HG02571 (cell line): ENCODE measurements around the gene TEX2.

Experiments
- ATAC-seq: cut with Tn5 transposase; IDR thresholded peaks from one replicate; pipeline ENCODE4 v1.9.1; 2021; ENCODE audit warnings: mild to moderate bottlenecking, moderate library complexity; ENCODE audit not compliant: unreplicated experiment

Gene TEX2

GRCh38 chr17:64269687-64270649, 6.9 kb upstream of the TEX2 start:
- ATAC-seq = no peak

GRCh38 chr17:64264891-64265290, 1.8 kb upstream of the TEX2 start:
- ATAC-seq = no peak

DNA sequence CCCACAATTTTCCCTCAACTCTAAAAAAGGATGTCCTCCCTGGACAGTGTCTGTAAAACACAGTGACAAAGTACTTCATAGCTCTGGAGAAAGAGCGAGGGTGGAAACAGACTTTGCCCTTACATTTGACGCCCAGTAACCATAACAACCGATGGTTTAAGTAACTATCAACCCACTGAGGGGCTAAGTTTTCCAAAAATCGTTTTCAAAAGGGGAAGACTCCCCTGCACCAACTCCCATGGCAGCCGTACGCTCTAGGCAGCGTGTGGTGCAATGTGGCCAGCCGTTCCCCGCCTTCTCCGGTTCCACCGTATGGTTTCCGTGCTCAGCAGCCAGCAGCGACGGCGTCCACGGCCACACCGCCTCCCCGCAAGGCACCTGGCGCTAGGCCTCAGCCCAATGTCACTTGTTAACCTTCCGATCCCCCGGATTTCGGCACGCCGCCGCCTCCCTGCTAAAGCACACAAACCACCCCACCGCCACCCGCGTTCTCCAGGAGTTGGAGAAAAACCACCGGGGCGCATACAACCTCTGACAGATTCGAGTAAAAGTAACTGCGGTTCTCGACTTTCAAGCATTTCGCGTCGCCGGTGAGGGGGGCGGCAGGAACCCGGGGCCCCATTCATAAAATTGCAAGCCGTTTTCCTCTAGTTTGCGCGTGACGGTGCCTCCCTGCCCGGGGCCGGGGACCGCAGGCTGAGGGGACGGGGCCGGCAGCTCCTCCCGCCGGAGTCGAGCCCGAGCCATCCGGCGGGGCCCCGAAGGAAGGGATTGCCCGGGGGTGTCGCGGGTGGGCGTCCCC, 661 bp downstream of the TEX2 start:
- ATAC-seq = peak; percentile 24

DNA sequence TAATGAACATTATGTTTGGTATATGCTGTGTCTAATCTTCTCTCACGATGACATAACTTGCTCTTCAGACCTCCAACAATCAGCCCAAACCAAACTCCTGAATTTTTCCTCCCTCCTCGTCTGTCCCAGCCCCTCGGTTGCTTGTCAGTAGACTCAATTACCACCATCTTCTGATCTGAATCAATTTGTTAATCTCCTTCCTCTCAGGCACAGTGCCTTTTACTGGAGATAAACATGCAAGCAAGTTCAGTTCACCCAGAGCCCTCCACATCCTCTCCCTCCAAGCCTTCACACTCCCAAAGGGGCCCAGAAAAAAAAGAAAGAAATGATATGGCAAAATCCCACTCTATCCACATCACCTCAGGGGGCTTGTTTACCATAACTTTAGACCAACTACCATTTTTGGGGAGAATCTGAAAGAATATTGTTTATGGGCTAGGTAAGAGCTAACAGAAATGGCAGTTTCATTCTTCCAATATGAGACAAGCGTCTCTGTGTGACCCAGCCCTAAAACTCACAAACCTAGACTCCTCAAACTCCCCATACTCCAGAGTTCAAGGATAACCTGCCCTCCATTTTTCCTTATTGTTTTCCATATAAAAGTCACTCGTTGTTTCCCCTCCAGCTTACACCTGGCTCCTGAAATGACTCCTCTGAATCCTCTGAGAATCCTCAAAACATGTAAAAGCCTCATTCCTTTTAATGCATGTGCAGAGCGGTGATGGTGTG, 1.5 kb downstream of the TEX2 start:
- ATAC-seq = no peak

GRCh38 chr17:64260886-64261285, 2.2 kb downstream of the TEX2 start:
- no peak for ATAC-seq

GRCh38 chr17:64259922-64260321, 3.1 kb downstream of the TEX2 start:
- ATAC-seq = no peak

- no peak for ATAC-seq
Measured at GRCh38 chr17:64259426-64259825, 3.6 kb downstream of the TEX2 start.

DNA sequence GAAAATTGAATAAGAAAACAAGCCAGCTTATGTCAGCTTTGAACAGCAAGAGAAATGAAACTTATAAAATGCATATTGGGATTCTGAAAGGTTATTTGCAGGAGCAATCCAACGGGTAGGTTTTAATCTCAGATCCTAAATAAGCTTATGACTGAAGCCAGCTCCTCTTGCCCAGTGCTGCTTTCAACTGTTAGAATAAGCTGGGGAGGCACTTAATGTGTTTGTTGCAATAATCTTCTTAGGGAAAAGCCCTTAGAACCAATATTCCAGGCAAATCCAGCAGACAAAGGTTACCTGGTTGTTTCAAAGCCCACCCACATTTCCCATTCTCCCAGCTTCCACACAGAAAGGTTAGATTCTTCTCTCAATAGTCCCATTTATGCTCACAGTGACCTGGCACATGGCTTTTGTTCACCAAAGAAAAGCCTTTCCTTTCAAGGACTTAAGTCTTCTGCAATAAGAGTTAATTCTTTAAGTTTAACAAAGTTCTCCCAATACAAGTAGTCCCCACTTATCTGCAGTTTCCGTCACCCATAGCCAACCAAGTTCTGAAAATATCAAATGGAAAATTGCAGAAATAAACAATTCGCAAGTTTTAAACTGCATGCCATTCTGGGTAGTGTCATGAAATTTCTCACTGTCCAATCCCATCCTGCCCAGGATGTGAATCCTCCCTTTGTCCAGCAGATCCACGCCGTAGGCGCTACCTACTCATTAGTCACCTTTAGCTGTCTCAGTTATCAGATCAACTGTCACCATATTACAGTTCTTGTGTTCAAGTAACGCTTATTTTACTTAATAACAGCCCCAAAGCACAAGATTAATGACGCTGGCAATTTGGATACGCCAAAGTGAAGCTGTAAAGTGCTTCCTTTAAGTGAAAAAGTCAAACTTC, 5.9 kb downstream of the TEX2 start:
- ATAC-seq = no peak

DNA sequence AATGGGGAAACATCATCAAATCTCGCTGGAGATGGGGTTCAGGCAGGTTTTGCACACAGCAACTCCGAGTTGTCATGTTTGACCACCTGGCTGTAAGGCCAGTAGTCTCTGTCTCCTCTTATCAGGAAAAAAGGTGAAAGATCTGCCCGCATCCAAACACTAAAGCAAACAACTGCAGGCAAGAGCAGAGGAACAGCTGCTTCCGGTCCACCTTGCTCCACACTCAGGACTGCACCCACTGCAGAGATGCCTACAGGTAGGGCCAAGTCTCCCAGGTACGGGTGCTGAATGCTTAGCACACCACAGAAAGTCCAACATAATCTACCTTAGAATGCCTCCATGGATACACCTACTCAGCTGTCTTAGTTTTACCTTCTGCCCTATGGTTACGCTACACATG, 7.3 kb downstream of the TEX2 start:
- no peak for ATAC-seq

- ATAC-seq = no peak
Measured at GRCh38 chr17:64254755-64255154, 8.3 kb downstream of the TEX2 start.

GRCh38 chr17:64253470-64253869, 9.6 kb downstream of the TEX2 start:
- ATAC-seq = no peak

DNA sequence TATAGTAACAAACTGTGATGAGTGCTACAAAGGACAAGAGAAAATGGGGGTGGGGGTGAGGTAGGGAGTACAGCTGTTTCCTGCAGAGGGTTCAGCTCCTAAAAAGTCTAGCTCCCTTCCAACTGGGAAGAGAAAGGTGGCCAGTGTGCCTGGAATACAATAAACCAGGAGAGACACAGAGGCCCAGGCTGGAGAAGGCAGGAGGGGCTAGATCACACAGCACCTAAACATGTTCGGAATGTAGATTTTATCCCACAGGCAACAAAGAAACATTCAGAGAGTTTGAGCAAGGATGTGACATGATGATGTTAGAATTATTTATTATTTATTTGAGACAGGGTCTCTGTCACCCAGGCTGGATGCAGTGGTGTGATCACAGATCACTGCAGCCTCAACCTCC, 10.2 kb downstream of the TEX2 start:
- ATAC-seq = no peak

DNA sequence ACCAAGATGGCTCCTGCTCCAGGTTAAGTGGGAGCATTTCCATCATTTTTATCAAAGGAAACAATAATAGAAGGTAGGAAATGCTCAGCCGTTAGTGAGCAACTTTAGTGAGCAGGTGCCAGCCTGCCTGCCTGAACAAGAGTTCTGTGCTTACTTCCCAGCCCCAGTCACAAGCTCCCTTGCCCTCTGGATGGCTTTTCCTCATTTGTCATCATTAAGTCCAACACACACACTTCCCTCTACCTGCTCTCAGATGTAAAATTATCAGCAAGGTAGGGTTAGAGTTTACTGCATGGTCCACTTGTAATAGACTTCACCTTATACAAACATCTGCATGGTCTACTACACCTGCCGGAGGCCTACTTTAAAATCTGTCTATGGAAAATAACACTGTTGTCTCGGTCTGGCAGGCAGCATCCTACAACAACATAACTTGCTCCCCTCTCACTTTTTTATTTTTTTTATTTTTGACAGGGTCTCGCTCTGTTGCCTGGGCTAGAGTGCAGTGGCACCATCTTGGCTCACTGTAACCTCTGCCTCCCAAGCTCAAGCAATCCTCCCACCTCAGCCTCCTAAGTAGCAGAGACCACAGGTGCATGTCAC, 12.7 kb downstream of the TEX2 start:
- no peak for ATAC-seq

DNA sequence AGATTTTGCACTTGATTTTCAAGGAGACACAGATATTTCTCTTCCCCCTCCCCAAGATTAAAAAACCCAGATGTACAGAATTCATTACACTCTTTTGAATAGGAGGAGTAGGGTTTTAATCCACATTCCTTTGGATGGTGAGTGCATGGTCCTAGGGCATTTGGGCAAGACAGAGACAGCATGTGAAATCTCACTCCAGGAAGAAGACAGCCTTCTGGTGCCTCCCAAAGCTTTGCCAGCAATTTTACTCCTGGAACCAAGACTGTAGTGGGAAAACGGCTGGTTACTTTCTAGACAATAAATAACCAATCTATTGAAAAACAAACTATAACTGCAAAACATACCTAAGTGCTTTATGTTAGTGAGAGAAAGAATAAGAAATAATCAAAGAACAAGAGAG, 15.2 kb downstream of the TEX2 start:
- no peak for ATAC-seq

DNA sequence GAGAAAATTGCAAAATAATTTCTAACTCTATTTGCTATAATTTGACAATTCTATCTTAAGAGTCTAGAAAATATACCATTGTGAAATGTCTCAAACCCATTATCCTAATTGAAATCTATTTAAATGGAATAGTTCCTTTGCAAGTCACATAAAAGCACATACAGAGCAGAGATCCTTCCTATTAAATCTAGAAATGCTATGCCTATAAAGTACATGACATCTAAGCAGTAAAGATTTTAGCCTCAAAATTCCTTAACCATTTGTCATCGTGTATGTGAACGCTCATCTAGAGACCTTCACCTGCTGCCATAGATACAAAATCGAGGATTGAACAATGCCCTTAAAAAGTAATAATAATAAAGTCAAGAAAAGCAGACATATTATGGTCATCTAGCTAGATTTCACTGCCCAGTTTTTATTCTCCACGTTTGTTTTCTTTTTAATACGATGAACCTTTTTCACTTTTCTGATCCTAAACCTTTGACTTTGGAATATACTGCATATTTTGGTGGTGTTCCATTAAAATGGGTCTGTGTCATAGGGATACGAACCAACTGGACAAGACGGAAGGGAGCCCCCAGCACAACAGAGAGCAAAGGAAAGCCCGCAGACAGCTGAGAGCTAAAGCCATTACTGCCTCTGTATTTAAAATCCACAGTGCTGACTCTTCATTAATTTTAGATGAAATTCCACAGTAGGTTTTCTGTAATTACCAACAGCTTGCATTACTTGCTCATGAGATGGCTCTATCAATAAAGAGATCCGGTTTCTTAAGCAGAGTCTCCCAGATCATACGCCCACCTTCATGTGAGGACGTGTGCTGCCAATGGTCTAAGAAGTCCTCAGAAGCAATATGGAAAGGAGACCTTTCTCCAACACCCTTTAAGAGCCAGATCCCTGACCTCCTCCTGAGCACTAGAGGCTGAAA, 17.6 kb downstream of the TEX2 start:
- no peak for ATAC-seq

DNA sequence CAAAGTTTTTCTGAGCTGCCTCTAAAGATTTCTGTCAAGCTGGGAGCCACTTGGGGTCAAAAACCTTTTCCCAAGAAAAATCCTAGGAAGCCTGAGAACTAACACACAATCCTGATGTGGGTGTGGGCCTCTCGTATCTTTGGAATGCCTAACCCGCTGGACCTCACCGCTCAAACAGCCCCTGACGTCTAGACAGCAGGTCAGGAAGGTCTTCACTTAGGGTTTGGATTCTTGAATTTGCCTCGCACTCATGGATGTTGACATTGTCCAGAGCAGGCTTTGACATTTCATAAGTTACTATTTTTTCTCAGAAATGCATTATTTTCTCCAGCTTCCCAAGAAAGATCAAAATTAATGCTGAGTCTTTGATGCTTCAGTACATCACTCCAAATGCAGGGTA, 18.9 kb downstream of the TEX2 start:
- ATAC-seq = no peak

GRCh38 chr17:64243340-64243739, 19.7 kb downstream of the TEX2 start:
- ATAC-seq = no peak

GRCh38 chr17:64242633-64243032, 20.4 kb downstream of the TEX2 start:
- no peak for ATAC-seq
